Measurements from ENCODE around the gene VPS13D.

- TF ChIP-seq ATF3 (IDR thresholded peaks at IDR 0.05) (no peak), CTCF (IDR thresholded peaks at IDR 0.05; ENCODE audit: low read depth, low read length, missing input control) (no peak), EGR1 (IDR thresholded peaks at IDR 0.05; ENCODE audit: low read depth in 2 of 2) (no peak), SP1 (IDR thresholded peaks at IDR 0.05) (no peak), GABPA (IDR thresholded peaks at IDR 0.05 in 1 of 2, conservative IDR thresholded peaks at IDR 0.05 in 1 of 2) (no peak), ZBTB33 (IDR thresholded peaks at IDR 0.05) (no peak), REST (IDR thresholded peaks at IDR 0.05) (no peak), MAX (IDR thresholded peaks at IDR 0.05) (no peak), JUND (IDR thresholded peaks at IDR 0.05) (no peak), RAD21 (IDR thresholded peaks at IDR 0.05) (no peak)
Observed at GRCh38 chr1:12551584-12551983, 321.8 kb downstream of the VPS13D start.

All from liver (tissue), 3 donors.